Type B pancreatic cell (in vitro differentiated cells): ENCODE data around the gene STK33. TPM values are rescaled to one million over a fixed set of nuclear protein-coding genes. Genes with fewer than 3 reads are reported as not detected.

Experiments
- DNase-seq: peaks from one replicate; pipeline ENCODE4 v3.0.0; 2021; ENCODE audit warnings: mixed read lengths; ENCODE audit not compliant: unreplicated experiment; ENCODE audit errors: extremely low spot score
- H3K27ac Mint-ChIP-seq: 2 replicates; pipeline ENCODE4 v1.8.0; 2021; ENCODE audit warnings: mild to moderate bottlenecking, mixed read lengths
- H3K27me3 Mint-ChIP-seq: 2 replicates; pipeline ENCODE4 v1.8.0; 2021; ENCODE audit warnings: mixed read lengths
- H3K36me3 Mint-ChIP-seq: 2 replicates; pipeline ENCODE4 v1.8.0; 2021; ENCODE audit warnings: mixed read lengths
- H3K4me1 Mint-ChIP-seq: one replicate; pipeline ENCODE4 v1.8.0; 2021; ENCODE audit warnings: mixed read lengths; ENCODE audit not compliant: unreplicated experiment
- H3K4me3 Mint-ChIP-seq: 2 replicates; pipeline ENCODE4 v1.8.0; 2021; ENCODE audit warnings: mild to moderate bottlenecking, mixed read lengths
- H3K9me3 Mint-ChIP-seq: 2 replicates; pipeline ENCODE4 v1.8.0; 2021; ENCODE audit warnings: mixed read lengths
- total RNA-seq: library from RNA; stranded (reverse); gene quantifications from 2 replicates; pipeline ENCODE4 v1.2.1, GENCODE V29; 2021; ENCODE audit warnings: low replicate concordance
- TF ChIP-seq, protein P1 (sequence below): fragments of 200-600 bp; sonication (generic); conservative IDR thresholded peaks from 2 replicates; pipeline ENCODE4 v1.5.0; 2021; ENCODE audit warnings: antibody characterized with exemption, mild to moderate bottlenecking

Gene STK33
- total RNA-seq, 1 donor from 2014 or later = 20.3 TPM

DNA sequence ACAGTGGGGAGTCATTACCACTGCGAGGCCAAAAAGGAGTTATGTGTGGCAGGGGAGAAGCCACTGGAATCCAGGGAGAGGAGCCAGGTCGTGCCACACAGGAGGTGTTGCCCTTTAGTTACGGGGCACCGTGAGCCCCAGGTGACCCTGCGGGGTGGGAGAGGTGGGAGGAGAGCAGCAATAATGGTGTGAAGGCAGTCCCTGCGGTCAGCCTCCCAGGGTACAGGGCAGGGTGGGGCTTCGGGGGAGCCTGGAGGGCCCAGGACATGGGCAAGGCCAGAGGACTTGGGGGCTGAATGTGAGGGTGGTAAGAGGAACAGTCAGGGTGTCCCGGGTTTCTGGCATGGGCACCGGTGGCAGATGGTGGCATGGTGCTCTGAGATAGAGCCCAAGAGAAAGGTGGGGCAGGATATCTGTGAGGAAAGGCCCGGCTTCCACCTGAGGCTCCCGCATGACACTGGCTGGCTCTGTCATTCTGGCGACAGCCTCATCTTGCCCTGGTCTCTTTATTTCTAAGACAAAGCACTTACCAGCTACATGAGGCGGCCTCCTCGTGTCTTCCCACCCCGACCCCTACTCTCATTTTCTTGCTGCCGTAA is 247.8 kb downstream of the STK33 start:
- Mint-ChIP-seq H3K4me3 (no peak overlapping the region), H3K9me3 (no peaks in the 10 kb centered on the region), H3K4me1 (peaks cover 8% of the 10 kb centered on the region), H3K27me3 (peaks cover 13% of the 10 kb centered on the region), H3K36me3 (no peaks in the 10 kb centered on the region), H3K27ac (no peak overlapping the region)
- TF ChIP-seq, protein P1, sequence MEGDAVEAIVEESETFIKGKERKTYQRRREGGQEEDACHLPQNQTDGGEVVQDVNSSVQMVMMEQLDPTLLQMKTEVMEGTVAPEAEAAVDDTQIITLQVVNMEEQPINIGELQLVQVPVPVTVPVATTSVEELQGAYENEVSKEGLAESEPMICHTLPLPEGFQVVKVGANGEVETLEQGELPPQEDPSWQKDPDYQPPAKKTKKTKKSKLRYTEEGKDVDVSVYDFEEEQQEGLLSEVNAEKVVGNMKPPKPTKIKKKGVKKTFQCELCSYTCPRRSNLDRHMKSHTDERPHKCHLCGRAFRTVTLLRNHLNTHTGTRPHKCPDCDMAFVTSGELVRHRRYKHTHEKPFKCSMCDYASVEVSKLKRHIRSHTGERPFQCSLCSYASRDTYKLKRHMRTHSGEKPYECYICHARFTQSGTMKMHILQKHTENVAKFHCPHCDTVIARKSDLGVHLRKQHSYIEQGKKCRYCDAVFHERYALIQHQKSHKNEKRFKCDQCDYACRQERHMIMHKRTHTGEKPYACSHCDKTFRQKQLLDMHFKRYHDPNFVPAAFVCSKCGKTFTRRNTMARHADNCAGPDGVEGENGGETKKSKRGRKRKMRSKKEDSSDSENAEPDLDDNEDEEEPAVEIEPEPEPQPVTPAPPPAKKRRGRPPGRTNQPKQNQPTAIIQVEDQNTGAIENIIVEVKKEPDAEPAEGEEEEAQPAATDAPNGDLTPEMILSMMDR = no peak
- no peak for DNase-seq

DNA sequence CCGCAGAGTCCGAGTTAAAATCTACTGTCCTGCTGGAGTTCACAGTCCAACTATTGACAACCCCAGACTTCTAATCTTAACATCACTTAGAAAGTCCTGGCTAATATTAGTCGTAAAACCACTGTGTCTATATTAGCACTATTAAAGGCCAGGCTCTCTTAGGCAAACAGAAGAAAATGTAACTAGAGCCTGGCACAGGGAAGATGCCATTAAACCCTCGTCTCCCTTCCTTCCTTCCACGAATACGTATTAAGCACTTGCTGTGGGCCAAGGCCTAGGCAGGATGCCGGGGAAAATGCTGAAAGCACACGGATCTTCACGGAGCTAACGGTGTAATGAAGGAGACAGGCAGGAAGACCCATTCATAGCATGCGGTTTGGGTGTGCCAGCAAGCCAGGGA is 248.8 kb downstream of the STK33 start:
- TF ChIP-seq, protein P1 = no peak
- no peak overlapping the region for H3K27ac Mint-ChIP-seq
- H3K36me3 Mint-ChIP-seq = no peaks in the 10 kb centered on the region
- no peak for DNase-seq
- H3K9me3 Mint-ChIP-seq = no peaks in the 10 kb centered on the region
- peaks cover 9% of the 10 kb centered on the region for H3K4me1 Mint-ChIP-seq
- peaks cover 12% of the 10 kb centered on the region for H3K27me3 Mint-ChIP-seq
- H3K4me3 Mint-ChIP-seq = no peak overlapping the region

DNA sequence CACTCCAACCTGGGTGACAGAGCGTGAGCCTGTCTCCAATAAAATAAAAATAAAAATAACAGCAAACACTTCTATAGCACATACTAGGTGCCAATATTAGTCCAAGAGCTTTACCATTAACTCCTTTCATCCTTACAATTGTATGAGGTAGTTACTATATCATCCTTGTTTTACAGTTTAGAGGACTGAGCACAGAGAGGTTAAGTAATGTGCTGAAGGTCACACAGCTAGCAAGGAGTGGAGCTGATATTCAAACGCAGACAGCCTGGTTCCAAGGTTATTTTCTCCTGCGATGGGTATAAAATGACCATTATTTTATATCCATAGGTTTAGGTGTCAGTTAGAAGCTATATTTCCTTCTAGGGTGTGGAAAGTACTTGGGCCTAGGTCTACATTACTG is 249.7 kb downstream of the STK33 start:
- Mint-ChIP-seq H3K27ac (no peak overlapping the region), H3K4me3 (no peak overlapping the region), H3K27me3 (peaks cover 14% of the 10 kb centered on the region), H3K4me1 (peaks cover 13% of the 10 kb centered on the region), H3K36me3 (no peaks in the 10 kb centered on the region), H3K9me3 (no peaks in the 10 kb centered on the region)
- TF ChIP-seq, protein P1 = no peak
- no peak for DNase-seq

DNA sequence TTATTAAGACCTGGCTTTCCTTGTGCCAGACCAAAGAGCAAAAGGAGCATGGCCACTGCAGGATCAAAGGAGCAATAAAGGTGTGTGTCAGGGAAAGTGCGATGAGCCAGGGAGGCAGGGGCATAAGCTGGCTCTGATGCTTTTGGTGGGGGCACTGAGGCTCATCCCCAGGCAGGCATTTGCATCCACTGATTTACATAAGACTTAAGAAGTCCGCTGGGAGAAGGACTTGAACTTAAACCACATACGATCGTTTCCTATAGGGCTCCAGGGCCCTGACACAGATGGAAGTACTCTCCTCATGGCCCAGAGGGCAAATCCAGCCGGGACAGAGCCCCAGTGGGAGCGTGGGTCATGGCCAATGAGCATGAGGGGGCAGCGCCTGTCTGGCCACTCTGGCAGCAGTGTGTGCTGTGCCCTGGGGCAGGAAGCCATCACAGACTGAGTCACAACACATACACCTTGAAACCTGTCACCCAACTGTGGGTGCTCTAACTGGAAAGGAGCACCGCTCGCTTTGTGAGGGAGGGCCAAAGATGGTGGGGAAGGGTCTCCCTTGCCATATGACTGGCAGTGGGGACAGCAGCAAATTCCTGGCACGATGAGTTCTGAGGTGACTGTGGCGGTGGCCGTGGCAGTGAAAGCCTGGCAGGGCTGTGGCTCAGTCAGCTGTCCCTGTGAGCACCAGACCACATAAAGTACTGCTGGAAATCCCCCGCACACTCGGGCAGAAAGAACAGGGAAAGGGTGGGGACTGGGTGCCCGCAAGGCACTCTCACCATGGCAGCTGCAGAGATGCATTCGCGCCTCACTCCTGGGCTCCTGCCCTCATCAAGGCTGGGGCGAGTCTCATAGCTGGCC is 251.0 kb downstream of the STK33 start:
- peaks cover 19% of the 10 kb centered on the region for H3K27me3 Mint-ChIP-seq
- peaks cover 22% of the 10 kb centered on the region for H3K4me1 Mint-ChIP-seq
- no peaks in the 10 kb centered on the region for H3K36me3 Mint-ChIP-seq
- no peak for DNase-seq
- no peaks in the 10 kb centered on the region for H3K9me3 Mint-ChIP-seq
- no peak overlapping the region for H3K4me3 Mint-ChIP-seq
- no peak overlapping the region for H3K27ac Mint-ChIP-seq
- TF ChIP-seq, protein P1 = no peak

DNA sequence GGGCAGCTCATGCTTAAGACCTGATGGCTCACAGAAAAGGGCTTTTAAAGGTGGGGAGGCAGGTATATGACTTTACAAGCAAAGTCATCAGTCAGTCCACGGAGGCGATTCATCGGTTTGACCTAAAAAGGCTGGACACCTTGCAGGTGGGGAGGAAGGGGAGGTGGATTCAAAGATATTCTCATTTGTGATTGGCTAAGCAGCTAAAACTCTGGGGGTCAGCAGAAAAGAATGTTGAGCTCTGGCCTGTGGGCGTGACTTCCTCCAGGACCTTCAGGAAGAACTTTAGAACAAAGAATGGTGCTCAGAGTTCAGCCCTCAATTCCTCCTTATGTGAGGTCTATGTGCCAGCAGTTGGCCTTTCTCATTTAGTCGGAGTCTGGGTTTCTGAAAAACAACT is 252.0 kb downstream of the STK33 start:
- Mint-ChIP-seq H3K4me1 (peaks cover 31% of the 10 kb centered on the region), H3K27ac (no peak overlapping the region), H3K36me3 (no peaks in the 10 kb centered on the region), H3K9me3 (no peaks in the 10 kb centered on the region), H3K4me3 (no peak overlapping the region), H3K27me3 (peaks cover 19% of the 10 kb centered on the region)
- TF ChIP-seq, protein P1 = no peak
- DNase-seq = no peak

Other genes with a start within 250 kb of the STK33 start
- 5.9 and 8.5 TPM in 2 replicates for gene TRIM66, start 88.4 kb upstream of the STK33 start, total RNA-seq
- 877 and 979 TPM in 2 replicates for gene RPL27A, start 88.6 kb upstream of the STK33 start, total RNA-seq